SJSA1 (cell line): Measurements from ENCODE around the gene UBFD1. TPM values are rescaled to one million over a fixed set of nuclear protein-coding genes. Genes with fewer than 3 reads are reported as not detected.

ENCODE experiments used
- DNase-seq, 2 experiments: peaks; one replicate each; pipeline ENCODE4 v3.0.0-alpha.2; 2015 to 2020; ENCODE audit warnings: low spot score in 2 of 2, low read depth in 1 of 2
- H3K27ac ChIP-seq: fragments of 250-450 bp; sonication (Bioruptor Pico); 2 replicates; pipeline ENCODE4 v1.5.1; 2020; ENCODE audit warnings: mild to moderate bottlenecking, moderate library complexity
- H3K27me3 ChIP-seq: fragments of 250-450 bp; sonication (Bioruptor Pico); replicated peaks from 2 replicates; pipeline ENCODE4 v1.5.1; 2020; ENCODE audit warnings: mild to moderate bottlenecking, moderate library complexity
- H3K36me3 ChIP-seq: fragments of 250-450 bp; sonication (Bioruptor Pico); 2 replicates; pipeline ENCODE4 v1.5.1; 2020; ENCODE audit warnings: mild to moderate bottlenecking
- H3K4me1 ChIP-seq: fragments of 250-450 bp; sonication (Bioruptor Pico); replicated peaks from 2 replicates; pipeline ENCODE4 v1.6.1; 2021; ENCODE audit warnings: mild to moderate bottlenecking
- H3K4me3 ChIP-seq: fragments of 250-450 bp; sonication (Bioruptor Pico); 2 replicates; pipeline ENCODE4 v1.5.1; 2020; ENCODE audit warnings: mild to moderate bottlenecking
- H3K9me3 ChIP-seq: fragments of 250-450 bp; sonication (Bioruptor Pico); replicated peaks from 2 replicates; pipeline ENCODE4 v1.5.1; 2020; ENCODE audit warnings: mild to moderate bottlenecking
- total RNA-seq: library from RNA; depleted of rRNA; stranded (reverse); fragments of >200 nt; shearing (Covaris generic); gene quantifications from 2 replicates; pipeline ENCODE4 v1.2.3, GENCODE V29; 2014

Gene UBFD1
- total RNA-seq, 1 experiment from 2014 or later, result 88.0 TPM

DNA sequence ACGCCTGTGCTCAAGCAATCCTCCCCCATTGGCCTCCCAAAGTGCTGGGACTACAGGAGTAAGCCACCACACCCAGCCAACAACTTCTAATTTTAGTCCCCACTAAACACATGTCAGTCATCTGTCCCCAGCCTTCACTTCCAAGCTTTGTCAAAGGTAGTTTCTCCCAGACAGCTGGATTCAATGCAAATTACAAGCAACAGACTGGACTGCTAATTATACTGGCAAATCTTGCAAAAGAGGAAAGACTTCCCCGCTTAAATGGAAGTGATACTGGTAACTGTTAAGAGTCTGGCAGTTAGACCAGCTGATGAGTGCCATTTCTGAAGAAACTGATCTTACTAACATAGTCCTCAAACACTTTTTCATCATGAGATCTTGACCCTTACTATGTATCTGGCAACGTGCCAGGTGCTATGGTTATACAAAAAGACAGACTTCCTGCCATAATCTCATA is 39.1 kb upstream of the UBFD1 start:
- Histone ChIP-seq H3K27me3 (no peaks in the 10 kb centered on the region), H3K9me3 (no peaks in the 10 kb centered on the region), H3K4me1 (no peaks in the 10 kb centered on the region), H3K36me3 (peaks cover 32% of the 10 kb centered on the region), H3K27ac (no peak overlapping the region), H3K4me3 (no peak overlapping the region)
- no peak for DNase-seq

DNA sequence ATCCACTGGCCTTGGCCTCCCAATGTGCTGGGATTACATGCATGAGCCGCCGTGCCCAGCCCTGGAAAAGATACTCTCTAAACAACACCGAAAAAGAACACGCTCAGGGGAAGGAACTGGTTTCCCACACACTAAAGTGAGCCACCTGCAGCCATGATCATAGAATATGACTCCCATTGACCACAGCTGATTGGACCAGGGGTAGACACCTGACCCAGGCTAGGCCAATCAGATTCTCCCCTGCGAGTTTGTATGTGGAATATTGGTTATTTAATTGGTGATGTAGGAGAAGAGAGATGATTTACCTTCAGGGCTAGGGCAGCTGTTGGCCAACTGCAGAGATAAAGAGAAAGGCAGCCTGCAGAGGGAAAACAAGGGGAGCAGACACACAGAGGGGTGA is 38.2 kb upstream of the UBFD1 start:
- Histone ChIP-seq H3K9me3 (no peaks in the 10 kb centered on the region), H3K4me3 (no peak overlapping the region), H3K27me3 (no peaks in the 10 kb centered on the region), H3K36me3 (peaks cover 41% of the 10 kb centered on the region), H3K4me1 (no peaks in the 10 kb centered on the region), H3K27ac (no peak overlapping the region)
- DNase-seq, result no peak

DNA sequence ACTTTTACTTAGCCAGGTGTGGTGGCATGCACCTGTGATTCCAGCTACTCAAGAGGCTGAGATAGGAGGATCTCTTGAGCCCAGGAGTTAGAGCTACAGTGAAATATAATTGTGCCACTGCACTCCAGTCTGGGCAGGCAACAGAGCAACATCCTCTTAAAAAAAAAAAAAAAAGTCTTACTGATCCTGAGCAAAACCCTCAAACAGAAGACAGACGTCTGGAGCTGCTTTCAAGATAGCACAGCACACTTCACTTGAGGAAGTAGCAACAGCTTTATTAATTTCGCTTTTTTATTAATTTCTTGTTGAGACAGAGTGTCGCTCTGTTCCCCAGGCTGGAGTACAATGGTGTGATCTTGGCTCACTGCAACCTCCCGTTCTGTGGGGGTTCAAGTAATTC is 37.0 kb upstream of the UBFD1 start:
- no peak overlapping the region for H3K4me3 ChIP-seq
- no peaks in the 10 kb centered on the region for H3K4me1 ChIP-seq
- DNase-seq, result no peak
- no peaks in the 10 kb centered on the region for H3K27me3 ChIP-seq
- no peak overlapping the region for H3K27ac ChIP-seq
- H3K36me3 ChIP-seq, result peaks cover 49% of the 10 kb centered on the region
- H3K9me3 ChIP-seq, result no peaks in the 10 kb centered on the region

DNA sequence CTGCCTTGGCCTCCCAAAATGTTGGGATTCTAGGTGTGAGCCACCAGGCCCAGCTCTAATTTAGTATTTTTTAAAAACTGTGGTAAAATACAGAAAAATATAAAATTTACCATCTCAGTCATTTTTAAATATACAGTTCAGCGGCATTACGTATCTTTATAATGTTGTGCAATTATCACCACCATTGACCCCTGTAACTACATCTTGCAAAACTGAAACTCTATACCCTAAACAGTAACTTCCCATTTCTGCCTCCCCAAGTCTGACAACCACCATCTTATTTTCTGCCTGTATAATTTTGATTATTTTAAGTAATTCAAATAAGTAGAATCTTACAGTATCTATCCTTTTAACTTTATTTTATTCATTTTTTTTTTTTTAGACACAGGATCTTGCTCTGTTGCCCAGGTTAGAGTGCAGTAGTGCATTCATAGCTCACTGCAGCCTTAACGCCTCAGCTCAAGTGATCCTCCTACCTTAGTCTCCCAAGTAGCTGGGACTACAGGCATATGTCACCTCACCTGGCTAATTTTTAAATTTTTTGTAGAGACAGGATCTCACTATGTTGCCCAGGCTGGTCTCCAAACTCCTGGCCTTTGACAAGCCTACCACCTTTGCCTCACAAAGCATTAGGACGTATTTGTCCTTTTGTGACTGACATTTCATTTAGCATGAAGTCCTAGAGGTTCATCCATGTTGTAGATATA is 36.3 kb upstream of the UBFD1 start:
- Histone ChIP-seq H3K27me3 (no peaks in the 10 kb centered on the region), H3K27ac (no peak overlapping the region), H3K4me3 (no peak overlapping the region), H3K36me3 (peaks cover 50% of the 10 kb centered on the region), H3K4me1 (no peaks in the 10 kb centered on the region), H3K9me3 (no peaks in the 10 kb centered on the region)
- no peak for DNase-seq

DNA sequence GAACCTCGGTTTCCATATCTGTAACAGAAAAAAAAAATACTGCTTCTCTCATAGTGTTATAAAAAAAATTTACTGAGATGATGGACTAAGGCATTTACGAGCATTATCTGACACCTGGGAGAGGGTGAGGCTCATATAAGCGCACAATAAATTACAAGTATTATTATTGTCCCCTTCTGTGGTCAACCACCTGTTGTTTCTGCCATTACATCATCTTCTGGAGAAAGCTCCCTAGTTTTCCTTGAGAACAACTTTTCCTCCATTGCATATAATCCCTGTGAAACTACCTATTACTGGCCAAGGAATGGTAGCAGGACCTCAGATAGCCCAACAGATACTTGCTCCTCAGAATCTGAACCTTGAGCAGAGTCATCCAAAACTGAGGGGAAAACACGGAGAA is 35.6 kb upstream of the UBFD1 start:
- Histone ChIP-seq H3K4me1 (no peaks in the 10 kb centered on the region), H3K36me3 (peaks cover 51% of the 10 kb centered on the region)
- no peak for DNase-seq

DNA sequence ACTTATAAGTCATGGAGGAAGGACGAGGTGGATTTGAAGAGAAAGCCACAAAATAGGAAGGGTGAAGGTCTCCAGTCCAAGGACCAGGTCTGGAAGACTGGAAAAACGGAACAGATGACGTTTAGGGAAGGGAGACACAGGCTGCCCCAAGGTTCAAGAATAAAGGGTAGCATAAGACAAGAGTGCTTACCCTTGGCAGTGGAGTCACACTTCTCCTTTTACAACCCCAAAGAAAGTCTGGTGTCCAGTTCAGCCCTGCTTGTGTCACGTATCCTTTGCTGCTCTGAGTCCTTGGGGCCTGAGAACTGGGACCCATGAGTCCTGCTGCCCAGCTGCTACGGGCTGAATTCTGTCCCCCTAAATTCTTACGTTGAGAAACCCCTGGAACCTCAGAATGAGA is 34.2 kb upstream of the UBFD1 start:
- Histone ChIP-seq H3K4me1 (no peaks in the 10 kb centered on the region), H3K4me3 (no peak overlapping the region), H3K27ac (no peak overlapping the region), H3K9me3 (no peaks in the 10 kb centered on the region), H3K36me3 (peaks cover 61% of the 10 kb centered on the region), H3K27me3 (no peaks in the 10 kb centered on the region)
- no peak for DNase-seq

More for the DNA sequence above, 35.6 kb upstream of the UBFD1 start:
- Histone ChIP-seq H3K27ac (no peak overlapping the region), H3K27me3 (no peaks in the 10 kb centered on the region), H3K4me3 (no peak overlapping the region), H3K9me3 (no peaks in the 10 kb centered on the region)

DNA sequence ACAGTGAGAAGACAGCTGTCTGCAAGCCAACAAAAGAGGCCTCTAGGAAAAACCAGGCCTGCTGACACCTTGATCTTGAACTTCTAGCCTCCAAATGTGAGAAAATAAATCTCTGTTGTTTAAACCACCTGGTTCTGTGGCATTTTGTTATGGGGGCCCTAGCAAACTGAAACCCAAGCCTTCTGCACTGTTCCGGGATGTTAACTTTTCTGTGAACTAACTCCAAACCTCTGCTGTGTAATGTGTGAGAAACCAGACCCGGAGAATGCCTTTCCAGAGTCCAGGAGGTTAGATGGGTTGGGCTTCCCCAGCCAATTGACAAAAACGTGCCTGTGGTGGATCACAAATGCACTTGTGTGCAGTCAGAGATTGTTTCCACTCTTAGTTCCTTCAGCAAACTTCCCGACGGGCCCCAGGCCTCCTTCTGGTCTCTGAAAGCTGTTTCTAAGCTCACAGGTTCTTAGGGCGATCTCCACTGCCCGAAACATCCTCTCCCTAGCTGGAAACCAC is 33.6 kb upstream of the UBFD1 start:
- Histone ChIP-seq H3K27me3 (no peaks in the 10 kb centered on the region), H3K27ac (no peak overlapping the region), H3K36me3 (peaks cover 63% of the 10 kb centered on the region), H3K4me1 (no peaks in the 10 kb centered on the region), H3K4me3 (no peak overlapping the region), H3K9me3 (no peaks in the 10 kb centered on the region)
- no peak for DNase-seq

DNA sequence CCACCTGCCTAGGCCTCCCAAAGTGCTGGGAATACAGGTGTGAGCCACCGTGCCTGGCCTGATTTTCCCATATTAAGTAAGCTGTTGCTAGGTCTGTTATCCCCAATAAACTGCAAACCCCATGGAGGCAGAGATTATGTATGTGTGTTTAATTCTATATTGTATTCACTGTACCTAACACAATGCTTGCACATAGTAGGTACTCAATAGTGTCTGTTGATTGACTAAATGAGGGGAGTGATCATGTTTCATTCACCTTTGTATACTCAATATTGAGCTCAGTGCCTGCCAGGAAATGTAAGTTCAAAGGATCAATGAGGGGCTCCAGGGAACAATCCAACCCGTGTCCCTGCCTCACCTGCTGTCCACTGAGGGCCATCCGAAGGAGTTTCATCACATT is 32.6 kb upstream of the UBFD1 start:
- Histone ChIP-seq H3K9me3 (no peaks in the 10 kb centered on the region), H3K4me1 (no peaks in the 10 kb centered on the region), H3K27ac (no peak overlapping the region), H3K27me3 (no peaks in the 10 kb centered on the region), H3K4me3 (no peak overlapping the region), H3K36me3 (peaks cover 63% of the 10 kb centered on the region)
- DNase-seq, result no peak

DNA sequence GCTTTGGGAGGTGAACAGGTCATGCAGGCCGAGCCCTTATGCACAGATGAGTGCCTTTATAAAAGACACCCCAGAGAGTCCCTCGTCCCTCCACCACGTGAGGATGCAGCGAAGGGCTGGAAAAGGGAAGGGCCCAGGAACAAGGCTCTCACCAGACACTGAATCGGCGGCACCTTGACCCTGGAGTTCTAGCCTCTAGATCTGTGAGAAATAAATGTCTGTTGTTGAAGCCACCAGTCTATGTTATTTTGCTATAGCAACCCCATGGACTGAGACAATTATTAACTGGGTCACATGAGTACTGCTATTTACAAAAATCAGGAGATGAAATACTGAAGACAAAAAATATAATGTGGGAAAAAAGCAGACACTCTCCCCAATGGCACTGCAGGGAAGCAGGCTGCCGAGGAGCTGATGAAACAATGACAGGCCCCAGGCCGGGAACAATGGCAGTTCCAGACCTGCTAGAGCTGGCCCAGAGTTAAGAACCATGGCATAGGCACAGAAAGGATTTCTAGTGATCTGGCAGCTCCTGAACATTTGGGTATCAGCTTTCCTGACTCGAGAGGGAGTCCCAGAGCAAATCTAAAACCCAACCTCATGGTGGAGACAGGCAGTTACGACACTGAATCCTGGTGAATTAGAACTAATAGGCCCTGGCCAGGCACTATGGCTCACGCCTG is 29.4 kb upstream of the UBFD1 start:
- Histone ChIP-seq H3K4me3 (no peak overlapping the region), H3K36me3 (peaks cover 69% of the 10 kb centered on the region), H3K4me1 (no peaks in the 10 kb centered on the region), H3K9me3 (no peaks in the 10 kb centered on the region), H3K27ac (no peak overlapping the region), H3K27me3 (no peaks in the 10 kb centered on the region)
- no peak for DNase-seq

DNA sequence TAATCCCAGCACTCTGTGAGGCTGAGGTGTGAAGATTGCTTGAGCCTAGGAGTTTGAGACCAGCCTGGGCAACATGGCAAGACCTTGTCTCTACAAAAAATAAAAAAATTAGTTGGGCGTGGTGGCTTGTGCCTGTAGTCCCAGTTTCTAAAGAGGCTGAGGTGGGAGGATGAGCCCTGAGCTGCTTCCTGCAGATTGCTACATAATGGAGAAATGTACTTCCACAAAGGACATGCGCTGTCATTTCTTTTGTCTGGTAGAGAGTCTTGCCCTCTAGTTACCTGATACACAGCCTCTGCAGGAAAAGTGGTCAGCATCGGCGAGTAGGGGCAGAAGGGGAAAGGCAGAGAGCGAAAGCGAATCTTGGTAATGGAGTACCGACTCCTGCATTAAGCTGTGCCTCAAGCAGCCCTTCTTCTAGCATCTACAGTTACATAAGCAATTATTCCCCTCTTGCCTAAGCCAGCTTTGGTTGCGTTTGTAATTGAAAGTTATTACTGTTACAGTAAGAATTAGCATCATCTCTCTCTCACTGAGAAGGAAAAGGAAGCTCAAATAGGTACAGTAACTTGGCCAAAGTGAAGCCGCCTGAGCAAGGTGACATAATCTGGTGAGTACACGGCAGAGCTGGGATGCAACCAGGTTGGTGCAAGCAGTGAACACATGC is 28.8 kb upstream of the UBFD1 start:
- no peaks in the 10 kb centered on the region for H3K9me3 ChIP-seq
- H3K27me3 ChIP-seq, result no peaks in the 10 kb centered on the region
- H3K27ac ChIP-seq, result no peak overlapping the region
- H3K4me3 ChIP-seq, result no peak overlapping the region
- H3K4me1 ChIP-seq, result no peaks in the 10 kb centered on the region
- DNase-seq, result no peak
- H3K36me3 ChIP-seq, result peaks cover 69% of the 10 kb centered on the region

DNA sequence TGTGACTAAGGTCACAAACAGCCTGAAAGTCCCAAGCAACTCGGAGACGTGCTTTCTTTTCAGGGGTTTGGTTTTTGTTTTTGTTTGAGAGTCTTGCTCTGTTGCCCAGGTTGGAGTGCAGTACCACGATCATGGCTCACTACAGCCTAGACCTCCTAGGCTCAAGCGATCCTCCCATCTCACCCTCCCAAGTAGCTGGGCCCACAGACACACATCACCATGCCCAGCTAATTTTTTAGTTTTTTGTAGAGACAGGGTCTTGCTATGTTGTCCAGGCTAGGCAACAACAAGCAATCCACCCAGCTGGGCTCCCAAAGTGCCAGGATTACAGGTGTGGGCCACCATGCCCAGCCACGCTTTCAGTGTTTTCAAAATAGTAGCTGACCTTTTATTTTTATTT is 27.5 kb upstream of the UBFD1 start:
- Histone ChIP-seq H3K4me1 (no peaks in the 10 kb centered on the region), H3K4me3 (no peak overlapping the region), H3K9me3 (no peaks in the 10 kb centered on the region), H3K36me3 (peaks cover 73% of the 10 kb centered on the region), H3K27me3 (no peaks in the 10 kb centered on the region), H3K27ac (no peak overlapping the region)
- no peak for DNase-seq

DNA sequence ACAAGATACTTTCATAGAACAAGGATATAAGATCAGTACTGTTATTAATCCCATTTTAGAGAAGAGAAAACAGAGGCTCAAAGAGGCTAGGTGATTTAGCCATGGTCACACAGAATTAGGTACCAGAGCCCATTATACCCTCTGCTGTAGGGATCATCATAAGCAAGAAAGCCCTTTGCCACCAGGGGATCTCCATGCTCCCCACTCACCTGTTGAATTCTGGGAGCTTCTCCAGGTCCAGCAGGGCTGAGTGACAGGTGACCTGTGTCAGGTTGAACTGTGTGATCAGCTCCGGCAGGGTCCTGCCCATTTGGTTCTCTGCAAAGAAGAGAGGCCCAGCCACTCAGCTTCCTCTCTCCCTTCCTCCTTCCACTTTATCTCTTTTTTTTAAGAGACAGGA is 25.1 kb upstream of the UBFD1 start:
- Histone ChIP-seq H3K4me1 (no peaks in the 10 kb centered on the region), H3K9me3 (no peaks in the 10 kb centered on the region), H3K4me3 (no peak overlapping the region), H3K27me3 (no peaks in the 10 kb centered on the region), H3K36me3 (peaks cover 80% of the 10 kb centered on the region), H3K27ac (no peak overlapping the region)
- DNase-seq, result no peak

DNA sequence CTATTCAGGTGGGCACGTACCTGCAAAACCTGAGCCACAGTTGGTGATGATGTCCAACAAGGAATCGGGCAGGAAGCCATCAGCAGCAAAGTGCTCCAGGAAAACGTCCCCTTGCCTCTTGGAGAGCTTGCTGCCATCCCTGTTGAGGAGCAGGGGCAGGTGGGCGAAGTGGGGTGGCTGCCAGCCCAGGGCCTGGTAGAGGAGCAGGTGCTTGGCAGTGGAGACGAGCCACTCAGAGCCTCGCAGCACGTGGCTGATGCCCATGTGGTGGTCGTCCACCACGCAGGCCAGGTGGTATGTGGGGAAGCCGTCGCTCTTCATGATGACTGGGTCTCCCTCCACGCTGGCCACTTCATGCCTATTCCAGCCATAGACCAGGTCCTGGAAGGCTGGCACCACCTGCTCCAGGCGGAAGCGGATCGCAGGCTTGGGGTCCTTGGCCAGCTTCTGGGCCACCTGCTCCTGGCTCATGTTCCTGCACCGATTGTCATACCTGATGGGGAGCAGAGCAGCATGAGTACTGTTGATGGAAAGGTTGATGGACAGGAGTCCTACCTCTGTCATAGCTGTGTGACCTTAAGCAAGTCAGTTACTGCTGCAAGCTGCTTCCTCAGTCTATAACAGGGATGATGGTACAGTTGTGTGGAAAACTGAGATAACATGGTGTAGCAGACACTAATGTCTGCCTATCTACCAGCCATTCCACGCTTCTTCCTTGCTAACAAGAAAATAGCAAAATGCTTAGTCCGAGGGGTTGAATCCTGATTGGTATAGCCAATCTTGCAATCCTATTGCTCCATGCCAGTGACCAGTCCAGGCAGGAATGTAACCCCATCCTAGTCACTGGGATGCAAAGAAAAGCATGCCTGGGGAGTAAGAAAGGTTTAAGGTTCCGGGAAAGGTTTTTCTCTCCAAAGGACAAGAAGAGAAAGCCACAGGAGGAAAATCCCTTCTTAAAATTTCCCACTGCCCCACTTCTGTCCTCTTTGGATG is 22.4 kb upstream of the UBFD1 start:
- no peak overlapping the region for H3K27ac ChIP-seq
- no peak for DNase-seq
- peaks cover 13% of the 10 kb centered on the region for H3K4me1 ChIP-seq
- H3K27me3 ChIP-seq, result no peaks in the 10 kb centered on the region
- H3K36me3 ChIP-seq, result peaks cover 71% of the 10 kb centered on the region
- no peak overlapping the region for H3K4me3 ChIP-seq
- no peaks in the 10 kb centered on the region for H3K9me3 ChIP-seq
